NCI-H1436 treated with DMSO at 0.1 percent for 48 hours (cell line): ENCODE measurements around the gene NFATC2.

Experiments
- DNase-seq: peaks from one replicate; lab custom pipeline; 2025; lab: John Stamatoyannopoulos, UW

Gene NFATC2

DNA sequence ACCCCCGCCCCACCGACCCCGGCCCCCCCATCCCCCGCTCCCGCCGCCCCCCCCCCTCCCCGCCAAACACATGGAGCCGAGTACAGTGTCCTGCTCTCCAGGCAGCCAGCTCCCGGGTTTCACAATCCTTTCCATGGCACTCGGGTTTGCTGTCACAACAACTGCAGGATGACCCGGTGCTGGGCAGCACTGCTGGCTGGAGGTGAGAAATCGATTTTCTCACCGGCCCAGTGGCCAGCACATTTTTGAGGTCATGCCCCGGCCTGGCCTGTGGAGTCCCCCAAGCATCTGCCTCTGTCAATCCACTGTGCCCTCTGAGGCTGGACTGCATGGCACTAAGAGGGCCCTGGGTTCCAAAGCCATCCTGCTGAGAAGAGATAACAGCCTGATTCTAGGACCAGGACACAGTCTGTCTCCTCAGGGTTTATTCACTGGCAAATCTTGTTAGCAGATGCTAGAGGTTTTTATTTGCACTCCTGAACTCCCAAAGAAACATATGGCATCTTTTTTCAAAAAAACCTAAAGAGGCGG lies 129.5 kb downstream of the NFATC2 start:
- no peak for DNase-seq

GRCh38 chr20:51412333-51412871 lies 130.1 kb downstream of the NFATC2 start:
- no peak for DNase-seq

DNA sequence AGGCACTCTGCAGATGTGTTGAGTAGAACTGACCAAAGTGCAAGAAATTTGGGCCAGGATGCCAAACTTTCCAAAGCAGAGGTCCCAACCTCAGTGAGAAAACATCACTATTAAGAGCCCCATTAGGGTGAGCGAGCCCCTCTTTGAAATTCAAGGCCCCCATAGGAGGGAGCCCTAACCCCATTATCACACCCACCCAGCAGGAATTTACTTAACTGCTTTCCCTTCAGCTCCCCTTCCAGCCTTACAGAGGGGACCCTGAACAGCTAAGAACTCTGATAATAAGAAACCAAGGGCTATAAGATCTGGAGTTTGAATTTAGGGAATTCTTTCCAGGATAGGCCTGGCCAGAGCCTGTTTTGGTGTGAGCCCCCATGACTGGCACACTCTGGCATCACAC lies 130.6 kb downstream of the NFATC2 start:
- no peak for DNase-seq

DNA sequence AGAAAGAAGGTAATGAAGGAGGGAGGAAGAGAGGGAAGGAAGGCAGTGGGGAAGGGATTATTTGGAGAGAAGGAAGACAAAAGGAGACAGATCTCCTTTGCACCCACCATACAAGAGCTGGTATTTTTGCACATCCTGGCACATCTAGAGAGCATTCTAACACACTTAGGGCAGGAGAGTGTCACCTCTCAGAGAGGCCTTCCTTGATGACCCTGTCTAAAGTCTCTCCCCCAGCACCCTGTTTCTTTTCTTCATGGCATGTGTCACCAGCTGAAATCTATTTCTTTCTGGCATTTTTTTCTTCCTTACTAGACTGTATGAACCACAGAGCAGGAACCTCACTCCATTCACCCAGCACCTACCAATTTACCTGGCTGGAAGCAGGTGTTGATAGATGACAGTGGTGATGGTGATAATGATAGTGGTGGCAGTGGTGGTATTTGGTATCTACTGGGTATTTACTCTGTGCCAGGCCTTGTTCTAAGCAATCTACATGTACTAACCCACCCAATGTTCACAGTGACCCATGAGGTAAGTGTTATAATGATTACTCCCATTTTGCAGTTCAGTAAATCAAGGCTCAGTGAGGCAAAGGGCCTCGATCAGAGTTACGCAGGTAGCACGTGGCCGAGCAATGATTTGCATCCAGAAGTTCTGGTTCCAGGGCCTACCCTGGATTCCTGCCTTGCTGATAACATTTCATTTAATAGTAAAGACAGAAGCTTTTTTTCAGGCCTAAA lies 131.8 kb downstream of the NFATC2 start:
- no peak for DNase-seq

- DNase-seq, result no peak
Observed at GRCh38 chr20:51409192-51409880, 133.2 kb downstream of the NFATC2 start.

DNA sequence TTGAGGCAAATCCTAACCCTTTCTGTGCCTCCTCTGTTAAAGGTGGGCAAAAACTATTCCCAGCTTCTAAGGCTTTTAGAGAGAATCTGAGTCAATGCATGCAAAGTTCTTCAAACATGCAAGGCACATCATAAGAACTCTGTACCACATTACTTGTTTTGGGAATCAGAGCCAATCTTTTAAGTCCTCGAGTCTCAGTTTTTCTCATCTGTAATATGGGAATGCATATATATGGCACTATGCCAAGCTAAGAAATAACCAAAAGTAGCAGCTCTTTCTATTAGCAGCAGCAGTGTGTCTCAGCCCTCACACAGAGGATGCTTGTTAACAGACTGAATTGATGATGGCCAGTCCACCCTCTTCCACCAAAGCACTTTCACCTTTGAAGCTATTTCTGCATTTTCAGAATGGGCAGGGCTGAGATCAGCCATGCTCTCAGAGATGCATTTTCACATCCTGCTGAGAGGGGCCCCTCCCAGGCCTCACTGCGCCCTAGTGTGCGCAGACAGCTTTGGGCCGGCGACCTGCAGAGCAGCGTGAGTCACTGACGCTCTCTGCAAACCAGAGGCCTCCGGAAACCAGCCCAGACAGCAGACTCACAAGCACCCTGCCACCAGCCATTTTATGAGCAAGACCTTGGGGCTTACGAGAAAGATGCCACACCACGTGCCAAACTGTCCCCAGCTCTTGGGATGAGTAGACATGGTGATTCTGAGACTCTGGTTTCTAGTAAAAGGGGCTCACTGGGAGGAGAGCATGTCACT lies 138.0 kb downstream of the NFATC2 start:
- no peak for DNase-seq

DNA sequence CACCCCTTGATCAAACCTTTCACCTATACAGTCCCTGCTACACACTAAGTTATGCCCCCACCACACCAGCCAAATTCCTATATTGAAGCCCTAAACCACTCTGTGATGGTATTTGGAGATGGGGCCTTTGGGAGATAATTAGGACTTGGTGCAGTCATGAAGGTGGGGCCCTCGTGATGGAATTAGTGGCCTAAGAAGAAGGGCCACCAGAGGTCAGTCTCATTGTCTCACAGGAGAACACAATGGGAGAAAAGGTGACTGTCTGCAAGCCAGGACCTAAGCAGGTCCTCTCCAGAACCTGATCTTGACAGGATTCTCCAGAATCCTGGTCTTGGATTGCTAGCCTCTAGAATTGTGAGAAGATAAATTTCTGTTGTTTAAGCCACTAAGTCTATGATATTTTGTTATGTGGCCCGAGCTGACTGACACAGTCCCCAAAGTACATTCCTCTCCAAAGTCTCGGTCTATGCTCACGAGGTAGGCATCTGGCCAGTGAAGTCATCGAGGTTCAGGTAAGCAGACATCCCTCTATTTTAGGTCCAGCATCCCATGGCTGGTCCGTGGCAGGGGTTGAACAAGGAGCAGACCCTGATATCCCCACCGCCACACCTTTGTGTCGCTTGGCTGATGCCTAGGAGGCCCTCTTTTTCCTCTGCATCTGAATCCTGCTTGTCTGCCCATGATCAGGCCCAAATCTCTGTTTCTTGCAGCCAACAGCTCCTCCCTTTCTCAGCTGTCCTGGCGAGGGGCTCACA lies 138.9 kb downstream of the NFATC2 start:
- no peak for DNase-seq

DNA sequence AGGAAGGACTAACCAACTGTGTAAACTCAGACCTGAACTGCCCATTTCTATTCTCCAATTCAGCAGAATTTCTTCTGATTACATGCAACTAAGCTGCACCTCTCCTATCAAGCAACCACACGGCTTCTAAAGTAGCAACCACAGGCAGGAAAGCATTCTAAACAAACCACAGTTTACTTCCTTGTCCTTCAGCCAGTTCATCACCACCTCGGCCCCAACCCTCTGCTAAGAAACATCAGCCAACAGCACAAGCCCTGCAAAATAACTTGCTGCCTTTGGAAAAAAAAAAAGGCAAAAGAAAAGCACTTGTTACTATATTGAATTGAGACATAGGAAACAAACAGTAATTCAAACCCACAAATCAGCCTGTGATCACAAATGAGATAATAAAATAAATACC lies 140.3 kb downstream of the NFATC2 start:
- no peak for DNase-seq

DNA sequence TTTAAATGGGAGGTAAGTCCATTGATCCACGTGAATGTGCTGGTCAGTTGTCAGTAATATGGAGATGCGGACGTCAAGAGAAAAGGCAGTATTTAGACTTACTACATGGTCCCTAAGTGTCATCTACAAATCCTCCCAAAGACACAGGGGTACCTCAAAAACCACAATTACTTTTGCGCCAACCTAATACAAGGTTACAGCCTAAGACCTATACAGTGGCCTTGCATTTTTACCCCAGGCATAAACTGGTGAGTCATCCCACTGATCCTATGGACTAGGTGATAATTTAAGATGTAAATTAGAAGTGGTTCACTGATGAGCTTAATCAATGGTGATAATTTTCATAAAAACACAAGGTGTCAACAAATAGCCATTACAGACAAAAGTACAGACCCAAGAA lies 141.0 kb downstream of the NFATC2 start:
- DNase-seq, result no peak

GRCh38 chr20:51400051-51400926 lies 142.2 kb downstream of the NFATC2 start:
- no peak for DNase-seq

GRCh38 chr20:51399006-51399890 lies 143.3 kb downstream of the NFATC2 start:
- no peak for DNase-seq

GRCh38 chr20:51398552-51398951 lies 144.0 kb downstream of the NFATC2 start:
- no peak for DNase-seq

GRCh38 chr20:51398083-51398482 lies 144.4 kb downstream of the NFATC2 start:
- no peak for DNase-seq

GRCh38 chr20:51397137-51397536 lies 145.4 kb downstream of the NFATC2 start:
- DNase-seq, result no peak

GRCh38 chr20:51396365-51396909 lies 146.1 kb downstream of the NFATC2 start:
- no peak for DNase-seq

DNA sequence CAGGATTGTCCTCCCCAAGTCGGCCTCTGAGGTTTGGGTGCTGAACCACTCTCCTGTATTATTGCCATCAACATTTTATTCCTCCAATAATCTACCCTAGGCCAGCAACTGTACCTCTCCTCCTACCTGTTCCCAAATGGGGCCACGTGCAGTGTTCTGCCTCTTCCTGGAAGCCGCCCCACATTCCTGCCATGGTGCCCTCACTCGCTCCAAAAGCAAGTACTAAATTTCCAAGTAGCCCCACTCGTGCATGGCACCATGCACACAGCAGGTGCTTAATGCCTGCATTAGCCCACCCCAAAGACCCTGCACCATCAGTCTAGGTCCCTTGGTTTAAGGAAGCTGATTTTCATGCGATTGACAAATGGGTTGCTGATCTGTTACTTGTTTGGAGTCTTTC lies 147.8 kb downstream of the NFATC2 start:
- DNase-seq, result no peak

- DNase-seq, result no peak
Observed at GRCh38 chr20:51393571-51393970, 148.9 kb downstream of the NFATC2 start.

- no peak for DNase-seq
Observed at GRCh38 chr20:51392614-51393186, 149.8 kb downstream of the NFATC2 start.

- no peak for DNase-seq
Observed at GRCh38 chr20:51391926-51392325, 150.6 kb downstream of the NFATC2 start.
